ENCODE results near the gene MERTK.

GRCh38 chr2:111994042-111994441, 95.6 kb downstream of the MERTK start:
- TF ChIP-seq PHF21A (CRISPR knock-in tag; IDR thresholded peaks at IDR 0.05) (no peak), ZNF317 (CRISPR knock-in tag; IDR thresholded peaks at IDR 0.05) (no peak), ZNF629 (CRISPR knock-in tag; conservative IDR thresholded peaks at IDR 0.05) (no peak), HOXA3 (CRISPR knock-in tag; IDR thresholded peaks at IDR 0.05) (no peak), EP300 (IDR thresholded peaks at IDR 0.05; ENCODE audit: low read depth in 2 of 2, low read length in 2 of 2) (no peak), EP300 (CRISPR knock-in tag; IDR thresholded peaks at IDR 0.05; ENCODE audit: borderline replicate concordance) (no peak), TARDBP (CRISPR knock-in tag; IDR thresholded peaks at IDR 0.05) (no peak), ZNF530 (CRISPR knock-in tag; IDR thresholded peaks at IDR 0.05; ENCODE audit: low read depth) (no peak)
